PFSK-1 (cell line): ENCODE data around the gene KRTAP1-5.

Experiments
- FOXP2 ChIP-seq: optimal IDR thresholded peaks from 2 replicates; pipeline ENCODE3; 2011; ENCODE audit warnings: borderline replicate concordance, control low read depth, inconsistent platforms; ENCODE audit not compliant: insufficient read depth; ENCODE audit errors: extremely low read length, extremely low read depth
- POLR2AphosphoS5 ChIP-seq: IDR thresholded peaks from 2 replicates; pipeline ENCODE4 v1.6.1; 2012; ENCODE audit warnings: low read depth, mild to moderate bottlenecking, control low read depth, low read length, moderate library complexity
- REST ChIP-seq, 2 experiments: IDR thresholded peaks; 2 replicates each; pipeline versions ENCODE4 v1.6.1 to v1.8.0; 2011 to 2012; ENCODE audit warnings: low read depth in 2 of 2, low read length in 2 of 2, control low read depth in 1 of 2, inconsistent platforms in 1 of 2, mild to moderate bottlenecking in 1 of 2, moderate library complexity in 1 of 2; ENCODE audit not compliant: insufficient read depth in 1 of 2
- SIN3A ChIP-seq: IDR thresholded peaks from 2 replicates; pipeline ENCODE4 v1.6.1; 2012; ENCODE audit warnings: mild to moderate bottlenecking, low read length, moderate library complexity, borderline replicate concordance; ENCODE audit not compliant: insufficient read depth
- TAF1 ChIP-seq: IDR thresholded peaks from 2 replicates; pipeline ENCODE4 v1.6.1; 2012; ENCODE audit warnings: low read length, control low read depth, borderline replicate concordance; ENCODE audit not compliant: insufficient read depth

The KRTAP1-5 gene

GRCh38 chr17:41063449-41063848 lies 36.4 kb upstream of the KRTAP1-5 start:
- TF ChIP-seq POLR2AphosphoS5 (no peak), FOXP2 (no peak), SIN3A (no peak), REST (IDR thresholded peaks at IDR 0.05; ENCODE audit: insufficient read depth in 1 of 2, low read depth in 2 of 2, low read length in 2 of 2) (no peak), TAF1 (no peak)

- TF ChIP-seq TAF1: no peak
- TF ChIP-seq POLR2AphosphoS5: no peak
- TF ChIP-seq REST (IDR thresholded peaks at IDR 0.05; ENCODE audit: insufficient read depth in 1 of 2, low read depth in 2 of 2, low read length in 2 of 2): no peak
- TF ChIP-seq FOXP2: no peak
- no peak for TF ChIP-seq SIN3A
Observed at GRCh38 chr17:41061964-41062363, 35.0 kb upstream of the KRTAP1-5 start.

GRCh38 chr17:41060052-41060604 lies 33.1 kb upstream of the KRTAP1-5 start, which contains the start of gene KRTAP2-3:
Gene KRTAP2-3, minus strand, starts transcription at chr17:41060114. Its CDS starts 64 bp downstream, at chr17:41060050.
- TF ChIP-seq TAF1 (no peak), SIN3A (no peak), FOXP2 (no peak), REST (IDR thresholded peaks at IDR 0.05; ENCODE audit: insufficient read depth in 1 of 2, low read depth in 2 of 2, low read length in 2 of 2) (no peak), POLR2AphosphoS5 (no peak)

GRCh38 chr17:41058741-41059140 lies 31.7 kb upstream of the KRTAP1-5 start:
- no peak for TF ChIP-seq SIN3A
- TF ChIP-seq FOXP2: no peak
- no peak for TF ChIP-seq TAF1
- TF ChIP-seq POLR2AphosphoS5: no peak
- TF ChIP-seq REST (IDR thresholded peaks at IDR 0.05; ENCODE audit: insufficient read depth in 1 of 2, low read depth in 2 of 2, low read length in 2 of 2): no peak
